B cell (primary cell): ENCODE data around the gene LGR5. TPM values are rescaled to one million over a fixed set of nuclear protein-coding genes. Genes with fewer than 3 reads are reported as not detected.
A peak's percentile ranks its signal among the peaks of the same experiment; 100 is the strongest.

ENCODE experiments used
- ATAC-seq: fragments of 200-7000 bp; cut with Tn5 transposase; one replicate; pipeline ENCODE4 v1.10.0; 2021; ENCODE audit warnings: low read depth, mild to moderate bottlenecking, moderate number of reproducible peaks, moderate library complexity
- CTCF ChIA-PET: fragments of 350-600 bp; sonication (Branson Sonifier 250); formaldehyde crosslinking; loops from one replicate; lab custom pipeline; 2021; ENCODE audit warnings: antibody characterized with exemption, inconsistent platforms; lab: Charles Lee
- POLR2A ChIA-PET: fragments of 350-600 bp; sonication (Branson Sonifier 250); formaldehyde crosslinking; loops from one replicate; lab custom pipeline; 2021; ENCODE audit warnings: antibody characterized with exemption; lab: Charles Lee
- DNase-seq: peaks from one replicate; pipeline ENCODE4 v3.0.0; 2013
- H2AFZ ChIP-seq: 2 replicates; pipeline ENCODE4 v1.6.1; 2012; ENCODE audit warnings: mild to moderate bottlenecking, low read depth, low read length; ENCODE audit not compliant: insufficient read depth, poor library complexity, severe bottlenecking
- H3K27ac ChIP-seq, 2 donors: 1 replicate in 1 of 2; 2 replicates in 1 of 2; pipeline ENCODE4 v1.5.1; 2012 to 2013; ENCODE audit warnings: low read length in 2 of 2, mild to moderate bottlenecking in 2 of 2, moderate library complexity in 1 of 2
- H3K27me3 ChIP-seq, 4 experiments: fragments of 200-600 bp in 1 of 4; sonication (generic) in 1 of 4; replicated peaks in 1 of 4; 1 replicate in 2 of 4; 2 replicates in 2 of 4; pipeline versions ENCODE4 v1.6.1 to v1.7.0; 2013 to 2016; ENCODE audit warnings: low read length in 3 of 4, mild to moderate bottlenecking in 2 of 4, mixed read lengths in 1 of 4, moderate library complexity in 1 of 4; ENCODE audit not compliant: insufficient read depth in 4 of 4, control insufficient read depth in 3 of 4; ENCODE audit errors: control extremely low read depth in 1 of 4
- H3K36me3 ChIP-seq, 2 experiments: replicated peaks in 1 of 2; 1 replicate in 1 of 2; 2 replicates in 1 of 2; pipeline versions ENCODE4 v1.6.1 to v1.7.1; 2013; ENCODE audit warnings: low read length in 1 of 2; ENCODE audit not compliant: insufficient read depth in 2 of 2, control insufficient read depth in 1 of 2; ENCODE audit errors: control extremely low read depth in 1 of 2, extremely low read depth in 1 of 2
- H3K4me1 ChIP-seq, 2 donors: fragments of 200-600 bp in 1 of 2; sonication (generic) in 1 of 2; 1 replicate in 1 of 2; 2 replicates in 1 of 2; pipeline versions ENCODE4 v1.5.1 to v1.6.1; 2013 to 2017; ENCODE audit warnings: low read length in 2 of 2; ENCODE audit not compliant: control insufficient read depth in 2 of 2, insufficient read depth in 2 of 2
- H3K4me2 ChIP-seq: replicated peaks from 2 replicates; pipeline ENCODE3; 2012; ENCODE audit warnings: mild to moderate bottlenecking, low read depth, low read length; ENCODE audit not compliant: poor library complexity, severe bottlenecking
- H3K4me3 ChIP-seq, 5 experiments: fragments of 200-600 bp in 1 of 5; sonication (generic) in 1 of 5; 1 replicate in 3 of 5; 2 replicates in 2 of 5; pipeline versions ENCODE4 v1.5.1 to v1.7.0; 2011 to 2016; ENCODE audit warnings: low read length in 4 of 5, mild to moderate bottlenecking in 4 of 5, low read depth in 2 of 5, control low read depth in 1 of 5, moderate library complexity in 1 of 5; ENCODE audit not compliant: insufficient read depth in 1 of 5; ENCODE audit errors: control extremely low read depth in 1 of 5, extremely low read depth in 1 of 5
- H3K79me2 ChIP-seq: fragments of 200-600 bp; sonication (generic); one replicate; pipeline ENCODE4 v1.6.0; 2016; ENCODE audit warnings: low read length; ENCODE audit not compliant: control insufficient read depth, insufficient read depth
- H3K9ac ChIP-seq: fragments of 200-600 bp; sonication (generic); 2 replicates; pipeline ENCODE4 v1.6.1; 2017; ENCODE audit warnings: mild to moderate bottlenecking, low read length, moderate library complexity
- H3K9me3 ChIP-seq, 3 donors: one replicate each; pipeline versions ENCODE4 v1.6.1 to v1.7.1; 2013; ENCODE audit warnings: low read length in 2 of 3; ENCODE audit not compliant: control insufficient read depth in 2 of 3, insufficient read depth in 1 of 3; ENCODE audit errors: control extremely low read depth in 1 of 3
- H4K20me1 ChIP-seq: 2 replicates; pipeline ENCODE4 v1.6.0; 2012; ENCODE audit warnings: mild to moderate bottlenecking, low read length; ENCODE audit not compliant: insufficient read depth, control insufficient read depth, poor library complexity, severe bottlenecking
- H3K27ac Mint-ChIP-seq: one replicate; pipeline ENCODE4 v1.8.0; 2021; ENCODE audit warnings: mixed read lengths
- H3K27me3 Mint-ChIP-seq: one replicate; pipeline ENCODE4 v1.8.0; 2021; ENCODE audit warnings: mixed read lengths
- H3K4me1 Mint-ChIP-seq: one replicate; pipeline ENCODE4 v1.8.0; 2021; ENCODE audit warnings: mixed read lengths
- H3K4me3 Mint-ChIP-seq: one replicate; pipeline ENCODE4 v1.8.0; 2021; ENCODE audit warnings: mixed read lengths
- H3K9me3 Mint-ChIP-seq: one replicate; pipeline ENCODE4 v1.8.0; 2022; ENCODE audit warnings: mixed read lengths; ENCODE audit not compliant: insufficient read depth
- EZH2 ChIP-seq: IDR thresholded peaks from 2 replicates; pipeline ENCODE4 v1.6.1; 2012; ENCODE audit warnings: borderline replicate concordance, low read depth, mild to moderate bottlenecking, moderate library complexity, low read length; ENCODE audit not compliant: insufficient read depth, poor library complexity, severe bottlenecking
- WGBS: methylation state at CpG from one replicate; pipeline ENCODE4 v1.1.5; 2013; ENCODE audit warnings: missing lambda C conversion rate; ENCODE audit not compliant: insufficient coverage; 5-methylcytosine and 5-hydroxymethylcytosine counted together
- intact Hi-C: fragments of 100-400 bp; cut with micrococcal nuclease; formaldehyde crosslinking; loops from one replicate; pipeline ENCODE4 v1.10.0; 2022
- polyA plus RNA-seq: library from polyadenylated mRNA; depleted of rRNA; stranded (reverse); fragments of >200 nt; gene quantifications from 2 replicates; pipeline ENCODE4 v1.2.3, GENCODE V29; 2012
- total RNA-seq, 2 donors: library from RNA; stranded (reverse); fragments of 120-200 nt in 1 of 2; gene quantifications; 1 replicate in 1 of 2; 2 replicates in 1 of 2; pipeline versions ENCODE4 v1.2.3 to v1.2.4, GENCODE V29; 2013 to 2022
- TF ChIP-seq, protein P1 (sequence below): fragments of 200-600 bp; IDR thresholded peaks from one replicate; pipeline ENCODE4 v1.8.0; 2022; ENCODE audit warnings: antibody characterized with exemption, mild to moderate bottlenecking

LGR5 gene
- total and polyA plus RNA-seq, 2 donors (not counting 1 experiment from before 2014, with no cell fraction given): 0.06 TPM; not detected in 1

DNA sequence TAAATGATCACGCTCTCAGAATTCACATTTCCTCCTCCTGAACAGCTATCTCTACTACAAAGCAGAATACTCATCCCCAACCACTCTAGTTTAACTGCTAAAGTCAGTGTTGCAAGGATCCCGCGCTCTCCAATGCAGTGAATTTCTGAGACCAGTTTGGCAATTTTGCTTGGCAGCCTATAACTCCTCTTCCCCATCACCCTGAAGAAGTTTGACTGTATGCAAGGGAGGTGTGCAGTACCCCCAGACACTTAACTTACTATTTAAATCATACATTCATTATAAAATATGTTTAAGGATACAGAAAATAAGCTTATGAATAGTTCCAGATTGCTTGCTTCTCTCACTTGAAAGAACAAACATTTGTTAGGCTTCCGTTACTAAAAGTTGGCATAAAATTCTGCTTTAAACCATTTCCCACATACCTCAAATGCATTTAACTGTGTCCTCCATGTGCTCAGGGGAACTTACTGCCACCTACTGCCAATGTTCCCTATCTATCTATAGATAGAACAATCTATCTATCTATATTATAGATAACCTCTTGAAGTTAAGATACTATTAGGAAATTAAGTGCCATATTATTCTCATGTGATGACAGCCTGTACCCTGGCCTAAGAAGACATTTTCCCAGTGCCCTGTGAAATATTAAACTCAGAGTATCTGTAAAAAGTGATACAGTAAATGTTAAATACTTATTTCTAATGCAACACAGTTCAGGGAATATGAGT lies 2.4 kb downstream of the LGR5 start:
- ChIA-PET POLR2A (no interaction called here), CTCF (interaction anchor here (0.6 kb wide), 1 partner anchor 487 kb away, joined by 3 read pairs; no protein-coding TSS in a partner anchor)
- TF ChIP-seq, protein P1, sequence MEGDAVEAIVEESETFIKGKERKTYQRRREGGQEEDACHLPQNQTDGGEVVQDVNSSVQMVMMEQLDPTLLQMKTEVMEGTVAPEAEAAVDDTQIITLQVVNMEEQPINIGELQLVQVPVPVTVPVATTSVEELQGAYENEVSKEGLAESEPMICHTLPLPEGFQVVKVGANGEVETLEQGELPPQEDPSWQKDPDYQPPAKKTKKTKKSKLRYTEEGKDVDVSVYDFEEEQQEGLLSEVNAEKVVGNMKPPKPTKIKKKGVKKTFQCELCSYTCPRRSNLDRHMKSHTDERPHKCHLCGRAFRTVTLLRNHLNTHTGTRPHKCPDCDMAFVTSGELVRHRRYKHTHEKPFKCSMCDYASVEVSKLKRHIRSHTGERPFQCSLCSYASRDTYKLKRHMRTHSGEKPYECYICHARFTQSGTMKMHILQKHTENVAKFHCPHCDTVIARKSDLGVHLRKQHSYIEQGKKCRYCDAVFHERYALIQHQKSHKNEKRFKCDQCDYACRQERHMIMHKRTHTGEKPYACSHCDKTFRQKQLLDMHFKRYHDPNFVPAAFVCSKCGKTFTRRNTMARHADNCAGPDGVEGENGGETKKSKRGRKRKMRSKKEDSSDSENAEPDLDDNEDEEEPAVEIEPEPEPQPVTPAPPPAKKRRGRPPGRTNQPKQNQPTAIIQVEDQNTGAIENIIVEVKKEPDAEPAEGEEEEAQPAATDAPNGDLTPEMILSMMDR: no peak
- no peak for TF ChIP-seq EZH2
- peaks cover 0 to 3% (median 0%) of the 10 kb centered on the region in 3 donors for H3K9me3 ChIP-seq
- WGBS: 76% methylated on average over 2 of the region's 4 CpGs
- H2AFZ ChIP-seq: no peak overlapping the region
- H3K4me3 ChIP-seq: no peak overlapping the region
- Mint-ChIP-seq H3K4me3 (peak overlapping the region; percentile 33), H3K4me1 (peaks cover 22% of the 10 kb centered on the region), H3K27ac (no peak overlapping the region), H3K27me3 (peaks cover 52% of the 10 kb centered on the region), H3K9me3 (peaks cover 3% of the 10 kb centered on the region)
- H3K4me1 ChIP-seq: peaks cover 22% of the 10 kb centered on the region in 2 donors
- H3K9ac ChIP-seq: no peak overlapping the region
- ATAC-seq (no peak), DNase-seq (no peak)
- H3K27ac ChIP-seq: no peak overlapping the region
- H3K4me2 ChIP-seq: no peak overlapping the region
- no peaks in the 10 kb centered on the region for H3K79me2 ChIP-seq
- peaks cover 0 to 38% (median 7%) of the 10 kb centered on the region in 4 experiments for H3K27me3 ChIP-seq
- no peaks in the 10 kb centered on the region for H3K36me3 ChIP-seq
- intact Hi-C loops: no loop called here
- H4K20me1 ChIP-seq: no peaks in the 10 kb centered on the region

DNA sequence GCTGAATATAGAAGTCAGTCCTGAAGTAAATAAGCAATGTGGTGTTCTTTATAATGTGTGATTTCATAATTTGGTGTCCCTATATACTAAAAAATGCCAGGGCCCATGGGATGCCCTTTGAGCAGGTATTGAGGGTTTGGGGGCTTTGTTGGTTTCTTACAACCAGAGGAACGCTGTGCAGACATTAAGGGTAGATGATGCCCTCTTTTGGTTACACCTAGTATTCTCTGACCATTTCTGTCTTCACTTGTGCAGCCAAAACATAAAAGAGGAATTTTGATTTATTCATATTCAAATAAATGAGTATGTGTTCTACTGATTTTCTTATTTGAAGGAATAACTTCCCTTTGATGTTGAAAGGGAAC lies 3.0 kb downstream of the LGR5 start:
- H3K27me3 Mint-ChIP-seq: peaks cover 49% of the 10 kb centered on the region
- POLR2A ChIA-PET: no interaction called here

More for the DNA sequence above, 3.0 kb downstream of the LGR5 start:
- DNase-seq (no peak), ATAC-seq (no peak)
- Histone ChIP-seq H3K79me2 (no peaks in the 10 kb centered on the region), H3K27me3 (peaks cover 0 to 38% (median 7%) of the 10 kb centered on the region in 4 experiments), H3K4me2 (no peak overlapping the region), H2AFZ (no peak overlapping the region), H3K27ac (no peak overlapping the region), H3K4me3 (no peak overlapping the region), H3K4me1 (peaks cover 22% of the 10 kb centered on the region in 2 donors), H4K20me1 (no peaks in the 10 kb centered on the region), H3K9ac (no peak overlapping the region), H3K36me3 (no peaks in the 10 kb centered on the region), H3K9me3 (peaks cover 0 to 3% (median 0%) of the 10 kb centered on the region in 3 donors)
- Mint-ChIP-seq H3K4me1 (peaks cover 22% of the 10 kb centered on the region), H3K27ac (no peak overlapping the region), H3K9me3 (no peaks in the 10 kb centered on the region), H3K4me3 (no peak overlapping the region)
- TF ChIP-seq, protein P1: no peak
- no peak for TF ChIP-seq EZH2
- intact Hi-C loops: no loop called here
- WGBS: 60% methylated on average over 1 of the region's 1 CpG
- CTCF ChIA-PET: no interaction called here
